HG03064 (cell line): Measurements from ENCODE around the gene RAB43.
"Not testable (repeated sequence)": the region's sequence is repeated elsewhere in the genome, so short reads cannot be mapped to it uniquely, and the experiment has no call there.

ENCODE experiments used
- ATAC-seq: cut with Tn5 transposase; IDR thresholded peaks from one replicate; pipeline ENCODE4 v1.9.1; 2021; ENCODE audit warnings: low read depth; ENCODE audit not compliant: unreplicated experiment

Gene RAB43

DNA sequence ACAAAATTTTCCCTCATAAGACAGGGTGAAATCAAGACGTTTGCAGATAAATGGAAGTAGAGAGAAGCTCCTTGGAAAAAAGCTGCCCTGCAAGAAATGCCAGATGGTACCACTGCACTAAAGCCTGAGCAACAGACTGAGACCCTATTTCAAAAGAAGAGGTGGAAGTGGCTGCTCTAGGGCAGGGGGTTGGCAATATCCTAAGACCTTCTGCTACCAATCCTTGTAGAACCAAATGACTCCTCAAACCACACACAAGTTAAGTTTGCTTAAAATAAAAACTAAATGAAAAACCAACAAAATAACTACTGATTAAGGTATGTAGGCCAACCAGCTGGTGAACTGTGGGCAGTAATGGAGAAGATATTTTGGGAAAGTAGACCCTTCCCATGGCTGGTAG is 21.3 kb downstream of the RAB43 start:
- no peak for ATAC-seq

GRCh38 chr3:129095285-129095684 is 26.3 kb downstream of the RAB43 start:
- ATAC-seq: no peak

DNA sequence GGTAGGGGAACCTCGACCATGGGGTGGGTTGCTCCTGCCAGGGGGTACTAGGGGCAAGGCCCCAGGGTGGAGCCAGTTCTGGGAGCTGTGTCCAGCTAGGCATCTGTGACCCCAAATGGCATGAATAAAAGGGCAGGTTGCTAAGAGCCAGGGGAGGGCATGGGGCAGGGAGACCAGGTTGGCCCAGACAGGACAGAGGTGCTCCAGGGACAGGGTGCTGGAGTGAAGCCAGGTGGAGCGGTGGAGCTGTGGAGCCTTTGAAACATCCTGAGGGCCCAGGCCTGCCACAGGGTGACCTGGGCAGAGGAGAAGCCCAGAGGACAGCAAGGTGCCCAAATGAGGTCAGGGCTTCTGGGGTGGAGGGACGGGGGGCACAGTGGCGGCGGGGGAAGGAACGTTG is 33.3 kb downstream of the RAB43 start:
- not testable (repeated sequence) for ATAC-seq

- not testable (repeated sequence) for ATAC-seq
Measured at GRCh38 chr3:129087904-129088303, 33.7 kb downstream of the RAB43 start.

DNA sequence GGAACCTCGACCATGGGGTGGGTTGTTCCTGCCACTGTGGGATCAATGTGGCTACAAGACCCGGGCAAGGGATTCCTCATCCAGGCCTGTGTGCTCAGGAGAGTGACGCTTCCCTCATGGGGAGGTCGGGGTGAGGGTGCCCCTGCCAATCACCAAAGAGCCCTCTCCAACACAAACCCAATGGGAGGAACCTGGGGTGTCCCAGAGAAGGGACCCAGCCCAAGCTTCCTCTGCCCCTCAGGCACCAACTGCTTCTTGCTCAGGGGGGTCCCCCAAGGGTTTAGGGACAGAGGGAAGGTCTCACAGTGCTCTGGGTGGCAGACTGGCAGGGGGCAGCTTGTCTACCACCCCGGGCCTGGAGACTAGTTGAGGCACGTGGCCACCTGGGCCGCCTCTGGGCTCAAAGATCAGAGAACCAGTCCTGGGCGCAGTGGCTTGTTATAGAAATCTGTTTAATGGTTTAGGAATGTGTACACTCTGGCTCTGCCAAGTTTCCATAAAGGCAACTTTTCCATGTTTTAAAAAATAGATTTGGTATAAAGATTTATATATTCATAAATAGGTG is 34.4 kb downstream of the RAB43 start:
- no peak for ATAC-seq

GRCh38 chr3:129085818-129086217 is 35.8 kb downstream of the RAB43 start:
- no peak for ATAC-seq

- ATAC-seq: no peak
Measured at GRCh38 chr3:129085165-129085715, 36.4 kb downstream of the RAB43 start.

GRCh38 chr3:129084501-129084900 is 37.1 kb downstream of the RAB43 start:
- no peak for ATAC-seq

DNA sequence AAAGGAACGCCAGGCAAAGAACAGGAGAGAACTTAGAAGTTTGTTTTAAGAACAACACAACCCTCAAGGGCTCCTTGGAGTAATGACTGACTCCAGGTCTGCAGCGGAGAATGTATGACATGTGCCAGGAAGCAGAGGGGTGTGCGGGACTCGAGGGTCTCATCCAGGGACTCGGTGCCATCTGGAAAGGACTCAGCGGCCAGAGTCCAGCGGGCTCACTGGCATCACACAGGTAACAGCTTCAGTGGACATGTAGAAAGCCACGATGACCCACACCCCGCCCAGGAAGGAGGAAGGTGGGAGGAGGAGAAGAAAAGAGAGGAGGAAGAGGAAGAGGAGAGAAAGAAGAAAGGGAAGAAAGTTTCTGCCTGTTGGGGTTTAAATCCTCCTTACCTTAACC is 39.6 kb downstream of the RAB43 start:
- no peak for ATAC-seq

- ATAC-seq: no peak
Measured at GRCh38 chr3:129081503-129081902, 40.1 kb downstream of the RAB43 start.

DNA sequence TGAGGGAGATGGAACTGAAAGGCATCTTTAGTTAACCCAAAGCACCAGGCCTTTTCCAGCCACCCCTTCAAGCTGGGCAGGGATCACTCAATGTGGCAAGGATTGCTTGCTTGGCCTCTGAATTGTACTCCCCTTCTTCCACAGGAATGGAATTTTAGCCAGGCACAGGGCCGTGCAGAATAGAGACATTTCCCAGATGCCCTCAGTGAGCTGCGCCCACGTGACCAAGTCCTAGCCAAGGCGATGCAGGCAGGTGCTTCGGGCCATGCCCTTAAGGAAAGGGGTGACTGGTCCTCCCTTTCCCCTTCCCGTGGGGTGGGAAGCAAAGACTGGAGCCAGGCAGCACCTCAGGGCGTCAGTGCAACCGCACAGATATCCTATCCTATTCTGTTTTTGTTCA is 43.1 kb downstream of the RAB43 start:
- ATAC-seq: no peak

DNA sequence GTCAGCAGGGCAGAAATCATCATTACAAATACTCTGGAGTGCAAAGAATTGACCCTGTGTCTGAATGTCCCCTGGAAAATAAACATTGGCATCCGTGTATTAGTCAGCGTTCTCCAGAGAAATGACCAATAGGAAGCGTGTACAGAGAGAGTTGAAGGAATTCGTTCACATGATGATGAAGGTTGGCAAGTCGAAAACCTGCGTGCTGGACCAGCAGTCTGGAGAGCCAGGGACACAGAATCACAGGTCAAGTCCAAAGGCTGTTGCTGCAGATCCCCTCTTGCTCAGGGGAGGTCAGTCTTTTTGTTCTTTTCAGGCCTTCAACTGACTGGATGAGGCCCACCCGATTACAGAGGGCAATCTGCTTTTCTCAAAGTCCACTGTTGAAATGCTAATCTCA is 44.4 kb downstream of the RAB43 start:
- ATAC-seq: no peak

GRCh38 chr3:129070086-129070885 is 51.3 kb downstream of the RAB43 start:
- no peak for ATAC-seq

- ATAC-seq: not testable (repeated sequence)
Measured at GRCh38 chr3:129069313-129070085, 52.1 kb downstream of the RAB43 start.

DNA sequence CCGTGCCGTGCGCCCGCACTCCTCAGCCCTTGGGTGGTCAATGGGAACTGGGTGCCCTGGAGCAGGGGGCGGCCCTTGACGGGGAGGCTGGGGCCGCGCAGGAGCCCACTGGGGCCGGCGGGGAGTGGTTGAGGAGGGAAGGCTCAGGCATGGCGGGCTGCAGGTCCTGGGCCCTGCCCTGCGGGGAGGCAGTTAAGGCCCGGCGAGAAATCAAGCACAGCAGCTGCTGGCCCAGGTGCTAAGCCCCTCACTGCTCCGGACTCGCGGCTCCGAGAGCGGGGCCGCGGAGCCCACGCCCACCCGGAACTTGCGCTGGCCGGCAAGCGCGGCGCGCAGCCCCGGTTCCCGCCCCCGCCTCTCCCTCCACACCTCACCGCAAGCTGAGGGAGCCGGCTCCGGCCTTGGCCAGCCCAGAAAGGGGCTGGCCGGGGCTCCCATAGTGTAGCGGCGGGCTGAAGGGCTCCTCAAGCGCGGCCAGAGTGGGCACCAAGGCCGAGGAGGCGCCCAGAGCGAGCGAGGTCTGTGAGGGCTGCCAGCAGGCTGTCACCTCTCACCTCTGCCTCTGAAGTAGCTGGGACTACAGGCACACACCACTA is 53.2 kb downstream of the RAB43 start:
- no peak for ATAC-seq

- not testable (repeated sequence) for ATAC-seq
Measured at GRCh38 chr3:129067719-129068118, 53.9 kb downstream of the RAB43 start.

DNA sequence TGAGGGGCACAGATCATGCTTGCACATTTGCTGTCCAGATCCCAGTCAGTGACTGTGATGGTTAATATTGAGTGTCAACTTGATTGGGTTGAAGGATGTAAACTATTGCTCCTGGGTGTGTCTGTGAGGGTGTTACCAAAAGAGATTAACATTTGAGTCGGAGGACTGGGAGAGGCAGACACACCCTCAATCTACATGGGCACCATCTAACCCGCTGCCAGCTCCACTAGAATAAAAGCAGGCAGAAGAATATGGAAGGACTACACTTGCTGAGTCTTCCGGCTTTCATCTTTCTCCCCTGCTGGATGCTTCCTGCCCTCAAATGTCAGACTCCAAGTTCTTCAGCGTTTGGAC is 55.9 kb downstream of the RAB43 start:
- no peak for ATAC-seq

DNA sequence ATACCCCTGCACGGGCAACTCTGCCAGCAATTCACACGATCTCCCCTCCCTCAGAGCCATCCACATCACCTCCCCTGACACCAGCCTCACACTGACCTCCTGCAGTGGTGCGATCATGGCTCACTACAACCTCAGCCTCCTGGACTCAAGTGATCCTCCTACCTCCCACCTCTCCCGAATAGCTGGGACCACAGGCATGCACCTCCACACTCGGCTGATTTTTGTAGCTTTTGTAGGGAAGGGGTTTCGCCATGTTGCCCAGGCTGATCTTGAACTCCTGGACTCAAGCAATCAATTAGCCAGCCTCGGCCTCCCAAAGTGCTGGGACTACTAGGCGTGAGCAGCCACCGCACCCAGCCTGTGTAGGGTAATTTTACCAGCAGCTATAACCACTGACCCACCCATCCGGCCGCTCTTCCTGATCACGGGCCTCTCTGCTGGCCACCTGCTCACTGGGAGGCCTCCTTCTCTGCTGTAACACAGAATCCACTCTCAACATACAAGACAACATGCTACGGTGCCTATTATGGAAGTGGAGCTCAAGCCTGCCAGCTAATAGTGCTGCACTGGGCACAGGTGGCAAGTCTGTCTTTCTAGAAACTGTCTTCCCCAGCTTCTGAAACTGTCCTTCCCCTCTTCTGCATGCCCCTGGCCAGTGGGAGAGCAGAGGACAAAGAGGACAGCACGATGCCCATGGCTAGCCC is 56.4 kb downstream of the RAB43 start:
- ATAC-seq: no peak

GRCh38 chr3:129063841-129064482 is 57.6 kb downstream of the RAB43 start:
- no peak for ATAC-seq

DNA sequence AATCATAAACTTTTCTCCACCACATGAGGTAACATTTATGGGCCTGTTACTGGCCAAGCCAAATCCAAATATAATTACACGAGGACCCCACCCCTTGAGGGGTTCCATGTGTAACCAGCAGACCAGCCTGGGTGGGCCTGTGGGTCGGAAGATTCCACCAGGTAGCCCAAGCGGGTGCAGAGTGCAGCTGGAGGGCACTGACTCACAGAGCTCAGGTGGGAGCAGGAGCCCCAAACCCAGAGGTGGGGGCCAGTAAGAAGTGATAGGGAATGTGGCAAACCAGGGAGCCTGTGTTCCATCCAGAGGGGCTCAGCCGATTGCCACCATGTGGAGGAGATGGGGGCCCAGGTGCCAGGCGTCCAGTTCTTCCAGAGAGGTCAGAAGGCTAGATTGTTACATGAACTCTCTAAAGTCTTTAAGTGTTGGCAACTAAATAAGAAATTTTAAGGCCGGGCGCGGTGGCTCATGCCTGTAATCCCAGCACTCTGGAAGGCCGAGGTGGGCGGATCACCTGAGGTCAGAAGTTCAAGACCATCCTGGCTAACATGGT is 58.4 kb downstream of the RAB43 start:
- ATAC-seq: no peak
